Hair follicular keratinocyte (primary cell): ENCODE results near the gene FAM83C. TPM values are rescaled to one million over a fixed set of nuclear protein-coding genes. Genes with fewer than 3 reads are reported as not detected.

ENCODE experiments used
- total RNA-seq: library from RNA; depleted of rRNA; stranded (reverse); fragments of >200 nt; gene quantifications from 2 replicates; pipeline ENCODE4 v1.2.3, GENCODE V29; 2015

The FAM83C gene
- 0.62 and 1.0 TPM in 2 replicates for total RNA-seq

DNA sequence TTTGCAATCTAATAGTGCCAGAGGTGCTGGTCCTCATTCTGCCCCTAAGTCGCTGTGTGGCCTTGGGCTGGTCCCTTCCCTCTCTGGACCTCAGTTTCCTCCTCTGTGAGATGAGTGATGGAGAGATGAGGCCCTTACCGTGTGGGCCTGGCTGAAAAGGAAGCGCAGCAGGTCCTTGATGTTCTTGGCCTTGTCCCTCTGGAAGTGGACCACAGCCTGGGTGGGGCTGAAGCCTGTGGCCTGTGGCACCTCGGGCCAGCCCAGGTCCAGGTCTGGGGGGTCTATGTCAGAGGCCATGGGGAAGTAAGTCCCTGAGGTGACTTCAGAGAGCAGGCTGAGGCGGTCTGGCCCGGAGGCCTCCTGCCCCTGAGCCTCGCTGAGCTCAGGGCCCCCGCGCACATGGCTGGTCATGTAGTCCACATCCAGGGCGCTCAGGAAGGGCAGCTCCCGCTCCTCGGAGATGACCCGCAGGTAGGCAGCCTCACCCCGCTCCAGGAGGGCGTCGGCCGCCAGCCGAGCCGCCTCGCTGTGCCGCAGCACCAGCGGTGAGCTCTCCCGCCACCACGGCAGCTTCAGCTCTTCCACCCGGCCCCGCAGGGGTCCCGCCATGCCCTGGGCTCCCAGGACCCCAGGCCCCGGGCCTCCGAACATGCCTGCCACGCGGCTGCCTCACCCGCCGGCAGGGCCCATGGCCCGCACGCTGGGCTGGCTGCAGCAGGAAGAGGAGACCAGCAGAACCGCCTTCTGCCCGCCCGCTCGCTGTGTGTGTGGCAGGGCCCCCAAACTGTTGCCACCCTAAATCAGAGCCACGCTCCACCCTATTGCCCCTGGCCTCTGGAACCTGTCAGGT is at the start of gene FAM83C:
Gene FAM83C, minus strand, starts transcription at position 772 of the 850 bp plus-strand sequence. Its CDS starts 121 bp downstream, at position 651.

DNA sequence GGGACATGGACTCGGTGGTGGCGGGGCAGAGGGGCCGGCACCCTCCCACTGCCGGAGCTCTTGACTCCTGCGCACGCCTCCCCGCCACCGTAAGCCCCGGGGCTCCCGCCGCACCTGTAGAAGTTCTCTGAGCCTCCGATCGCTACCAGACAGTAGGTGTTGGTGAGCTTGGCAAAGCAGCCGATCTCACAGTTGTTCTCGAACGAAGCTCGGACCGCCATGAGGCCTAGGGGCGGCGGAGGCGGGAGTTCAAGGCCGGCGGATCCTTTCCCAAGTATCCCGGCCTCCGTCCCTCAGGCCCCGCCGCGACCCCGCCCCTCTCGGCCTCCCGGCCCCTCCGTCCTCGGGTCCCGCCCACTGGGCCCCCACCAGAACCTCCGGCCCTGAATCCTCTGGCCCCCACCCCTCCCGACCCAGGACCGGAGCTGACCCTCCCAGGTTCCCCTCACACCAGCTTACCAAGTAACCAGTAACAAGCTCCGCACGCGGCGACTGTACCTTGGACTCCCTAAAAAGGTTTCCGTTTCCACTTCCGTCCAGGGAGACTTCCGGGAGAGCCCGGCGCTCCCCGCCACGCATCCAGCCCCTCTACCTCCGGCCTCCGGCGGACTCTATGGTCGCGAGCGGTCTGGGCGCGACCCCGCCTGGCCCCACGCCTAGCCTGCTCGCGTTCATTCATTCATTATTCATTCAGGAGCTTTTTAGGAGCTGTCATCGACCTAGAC is 7.8 kb downstream of the FAM83C start, which contains the start of gene EIF6:
Gene EIF6, minus strand, starts transcription at position 506 of the 725 bp plus-strand sequence. Its CDS starts 285 bp downstream, at position 221.

DNA sequence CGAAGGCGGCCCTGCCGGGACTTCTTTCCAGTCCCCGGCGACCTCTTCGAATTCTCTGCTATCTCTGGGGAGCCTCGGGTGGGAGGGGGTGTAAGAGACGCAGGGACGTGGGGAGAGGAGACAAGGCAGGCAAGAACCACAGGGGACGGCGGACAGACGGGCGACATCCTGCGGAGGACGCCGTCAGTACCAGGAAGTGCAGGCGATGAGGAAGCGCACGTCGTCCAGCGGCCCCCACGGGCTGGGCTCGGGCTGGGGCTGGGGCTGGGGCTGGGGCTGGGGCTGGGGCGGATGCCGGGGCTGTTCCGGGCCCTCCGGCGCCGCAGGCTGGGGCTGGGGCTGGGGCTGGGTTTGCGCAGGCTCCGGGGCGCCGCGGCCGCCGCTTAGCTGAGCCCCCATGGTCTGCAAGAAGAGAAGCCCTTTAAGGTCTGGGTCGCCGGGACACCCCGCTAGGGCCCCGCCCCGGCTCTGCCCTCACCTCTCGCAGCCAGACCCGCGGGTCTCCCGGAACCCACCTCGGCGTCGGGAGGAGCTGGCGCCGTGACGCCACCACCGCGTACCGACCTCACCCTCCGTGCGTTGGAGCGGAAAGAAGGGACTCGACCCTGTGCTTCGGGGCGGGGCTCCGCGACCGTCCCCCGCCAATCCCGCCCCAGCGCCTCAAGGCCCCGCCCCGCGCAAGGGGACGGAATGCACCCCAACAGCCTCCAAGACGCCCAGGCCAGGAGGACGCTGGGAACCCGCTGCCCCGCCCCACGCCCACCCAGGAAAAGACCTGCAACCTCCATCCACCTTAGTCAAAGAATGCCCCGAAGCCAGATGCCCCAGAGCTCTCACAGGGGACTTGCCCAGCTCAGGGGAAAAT is 14.5 kb downstream of the FAM83C start, which contains the start of gene MMP24OS:
Gene MMP24OS, minus strand, starts transcription at position 592 of the 865 bp plus-strand sequence. Its CDS starts 193 bp downstream, at position 399.

Other genes starting within 250 kb of the FAM83C start
- 42.5 and 49.3 TPM in 2 replicates for gene TRPC4AP, start 199.6 kb downstream of the FAM83C start, total RNA-seq
- gene EDEM2, start 145.1 kb downstream of the FAM83C start, total RNA-seq: 22.2 and 32.8 TPM in 2 replicates
- 151 and 162 TPM in 2 replicates for gene PROCR, start 120.4 kb downstream of the FAM83C start, total RNA-seq
- gene MMP24, start 65.7 kb downstream of the FAM83C start, total RNA-seq: under 0.01 TPM in 1 of 2 replicates, not detected in the other
- 16.9 and 20.5 TPM in 2 replicates for gene MMP24OS, start 14.3 kb downstream of the FAM83C start, total RNA-seq
- 193 and 240 TPM in 2 replicates for gene EIF6, start 7.7 kb downstream of the FAM83C start, total RNA-seq
- gene UQCC1, start 119.5 kb upstream of the FAM83C start, total RNA-seq: 22.0 and 24.4 TPM in 2 replicates
- 0.19 and 0.31 TPM in 2 replicates for gene GDF5, start 145.8 kb upstream of the FAM83C start, total RNA-seq
- gene CEP250, start 163.2 kb upstream of the FAM83C start, total RNA-seq: 21.3 and 31.8 TPM in 2 replicates
- not detected in 2 replicates for gene C20orf173, start 237.2 kb upstream of the FAM83C start, total RNA-seq
- gene ERGIC3, start 249.7 kb upstream of the FAM83C start, total RNA-seq: 165 and 240 TPM in 2 replicates